SK-N-SH treated with all-trans-retinoic acid at 6 μM for 48 hours (cell line): ENCODE measurements around the gene DENND1B.

Experiments
- ARNTL ChIP-seq: fragments of 450-650 bp; formaldehyde crosslinking; IDR thresholded peaks from 2 replicates; pipeline ENCODE4 v1.5.0; 2020; ENCODE audit warnings: low read depth, mild to moderate bottlenecking, moderate library complexity, borderline replicate concordance
- BACH2 ChIP-seq: fragments of 250-450 bp; sonication (Bioruptor Pico); IDR thresholded peaks from 2 replicates; pipeline ENCODE4 v1.9.0; 2021; ENCODE audit warnings: mild to moderate bottlenecking, borderline replicate concordance
- CREB5 ChIP-seq: fragments of 250-450 bp; sonication (Bioruptor Pico); IDR thresholded peaks from 2 replicates; pipeline ENCODE4 v1.5.1; 2020; ENCODE audit warnings: low read depth, mild to moderate bottlenecking, moderate library complexity
- ESRRG ChIP-seq: fragments of 250-450 bp; sonication (Bioruptor Pico); IDR thresholded peaks from 2 replicates; pipeline ENCODE4 v1.6.1; 2021; ENCODE audit warnings: mild to moderate bottlenecking
- GLIS3 ChIP-seq: fragments of 250-450 bp; sonication (Bioruptor Pico); IDR thresholded peaks from 2 replicates; pipeline ENCODE4 v1.5.0; 2020; ENCODE audit warnings: mild to moderate bottlenecking, moderate library complexity
- ISL1 ChIP-seq: fragments of 250-450 bp; sonication (Bioruptor Pico); IDR thresholded peaks from 2 replicates; pipeline ENCODE4 v2.1.2; 2022; ENCODE audit warnings: mild to moderate bottlenecking, moderate library complexity
- PATZ1 ChIP-seq: fragments of 250-450 bp; sonication (Bioruptor Pico); IDR thresholded peaks from 2 replicates; pipeline ENCODE4 v1.8.0; 2020; ENCODE audit warnings: mild to moderate bottlenecking, moderate library complexity, borderline replicate concordance
- PPARA ChIP-seq: fragments of 250-450 bp; sonication (Bioruptor Pico); IDR thresholded peaks from 2 replicates; pipeline ENCODE4 v1.5.0; 2020; ENCODE audit warnings: mild to moderate bottlenecking, borderline replicate concordance
- SNAI2 ChIP-seq: fragments of 250-450 bp; sonication (Bioruptor Pico); IDR thresholded peaks from 2 replicates; pipeline ENCODE4 v1.5.0; 2020; ENCODE audit warnings: mild to moderate bottlenecking, moderate library complexity
- TCF4 ChIP-seq: fragments of 250-450 bp; sonication (Bioruptor Pico); IDR thresholded peaks from 2 replicates; pipeline ENCODE4 v1.8.0; 2021; ENCODE audit warnings: mild to moderate bottlenecking, moderate library complexity, borderline replicate concordance
- ZC3H10 ChIP-seq: fragments of 250-450 bp; sonication (Bioruptor Pico); IDR thresholded peaks from 2 replicates; pipeline ENCODE4 v1.5.1; 2021; ENCODE audit warnings: mild to moderate bottlenecking, moderate library complexity
- ZFP3 ChIP-seq: fragments of 250-450 bp; sonication (Bioruptor Pico); IDR thresholded peaks from 2 replicates; pipeline ENCODE4 v1.5.0; 2020; ENCODE audit warnings: mild to moderate bottlenecking, moderate library complexity

- TF ChIP-seq CREB5 (CRISPR knock-in tag) (no peak), ZC3H10 (CRISPR knock-in tag) (no peak), PATZ1 (no peak), ZFP3 (CRISPR knock-in tag) (no peak), GLIS3 (no peak), SNAI2 (no peak), BACH2 (no peak), ESRRG (no peak), PPARA (no peak), ISL1 (no peak), ARNTL (no peak), TCF4 (CRISPR knock-in tag) (no peak)
Measured at GRCh38 chr1:197744979-197745378, 30.3 kb downstream of the DENND1B start.
